Endothelial cell of umbilical vein (primary cell): ENCODE measurements around the gene LRRC28. TPM values are rescaled to one million over a fixed set of nuclear protein-coding genes. Genes with fewer than 3 reads are reported as not detected.

Experiments
- BruUV-seq: library from RNA; stranded (reverse); fragments of 400-500 nt; replicated peaks from 2 replicates; lab custom pipeline; 2021; lab: Mats Ljungman, UMichigan
- CTCF ChIA-PET: fragments of 300-600, 350-600 bp; sonication (Branson Sonifier 250); formaldehyde crosslinking; loops from one replicate; lab custom pipeline; 2021; ENCODE audit warnings: antibody characterized with exemption, inconsistent platforms; lab: Charles Lee
- POLR2A ChIA-PET: fragments of 300-600, 350-600 bp; sonication (Branson Sonifier 250); formaldehyde crosslinking; loops from one replicate; lab custom pipeline; 2021; ENCODE audit warnings: antibody characterized with exemption, inconsistent platforms; lab: Charles Lee
- DNase-seq: peaks from one replicate; pipeline ENCODE4 v3.0.0-alpha.2; 2011; ENCODE audit warnings: low read depth, low spot score
- FAIRE-seq: peaks from 2 replicates; lab custom pipeline; 2011; peaks lifted over from hg19 to GRCh38; lab: Jason Lieb, UNC
- H2AFZ ChIP-seq: 2 replicates; pipeline ENCODE4 v1.6.0; 2012; ENCODE audit warnings: low read depth, low read length, control low read depth, inconsistent platforms
- H3K27ac ChIP-seq: 2 replicates; pipeline ENCODE4 v1.5.1; 2011; ENCODE audit warnings: low read depth, mild to moderate bottlenecking, control low read depth, low read length, moderate library complexity; ENCODE audit not compliant: insufficient read depth
- H3K27me3 ChIP-seq, 2 experiments: 2 replicates each; pipeline versions ENCODE4 v1.6.0 to v1.6.1; 2011; ENCODE audit warnings: low read length in 2 of 2, mixed read lengths in 1 of 2; ENCODE audit not compliant: control insufficient read depth in 2 of 2, insufficient read depth in 2 of 2
- H3K36me3 ChIP-seq, 2 experiments: 2 replicates in 1 of 2; 3 replicates in 1 of 2; pipeline ENCODE4 v1.5.1; 2011; ENCODE audit warnings: low read length in 2 of 2, mild to moderate bottlenecking in 1 of 2, moderate library complexity in 1 of 2; ENCODE audit not compliant: control insufficient read depth in 2 of 2, insufficient read depth in 2 of 2; ENCODE audit errors: extremely low read depth in 1 of 2
- H3K4me1 ChIP-seq: 3 replicates; pipeline ENCODE4 v1.5.1; 2011; ENCODE audit warnings: mild to moderate bottlenecking, low read length; ENCODE audit not compliant: control insufficient read depth, insufficient read depth; ENCODE audit errors: extremely low read depth
- H3K4me2 ChIP-seq: 2 replicates; pipeline ENCODE4 v1.6.1; 2011; ENCODE audit warnings: low read length, control low read depth, mixed read lengths; ENCODE audit not compliant: insufficient read depth
- H3K4me3 ChIP-seq, 3 experiments: fragments of 200-600 bp in 1 of 3; sonication (generic), shearing (Covaris generic) in 1 of 3; replicated peaks in 1 of 3; 2 replicates each; pipeline ENCODE4 v1.5.1; 2011 to 2016; ENCODE audit warnings: control low read depth in 3 of 3, low read length in 3 of 3, mild to moderate bottlenecking in 2 of 3, inconsistent platforms in 1 of 3, low read depth in 1 of 3, moderate library complexity in 1 of 3; ENCODE audit not compliant: insufficient read depth in 1 of 3
- H3K79me2 ChIP-seq: 2 replicates; pipeline ENCODE4 v1.6.0; 2012; ENCODE audit warnings: low read length, inconsistent platforms; ENCODE audit not compliant: control insufficient read depth, insufficient read depth
- H3K9ac ChIP-seq: replicated peaks from 2 replicates; pipeline ENCODE3; 2011; ENCODE audit warnings: low read length, control low read depth; ENCODE audit not compliant: insufficient read depth; ENCODE audit errors: extremely low read depth
- H3K9me1 ChIP-seq: replicated peaks from 3 replicates; pipeline ENCODE4 v1.6.0; 2011; ENCODE audit warnings: mild to moderate bottlenecking, low read length; ENCODE audit not compliant: control insufficient read depth, insufficient read depth; ENCODE audit errors: extremely low read depth
- H3K9me3 ChIP-seq: replicated peaks from 2 replicates; pipeline ENCODE4 v1.5.1; 2012; ENCODE audit warnings: low read length, inconsistent platforms; ENCODE audit not compliant: control insufficient read depth, insufficient read depth
- H4K20me1 ChIP-seq: replicated peaks from 2 replicates; pipeline ENCODE3; 2011; ENCODE audit warnings: mild to moderate bottlenecking, low read length; ENCODE audit not compliant: control insufficient read depth, insufficient read depth; ENCODE audit errors: extremely low read depth
- CTCF ChIP-seq, 2 donors: IDR thresholded peaks; 1 replicate in 1 of 2; 2 replicates in 1 of 2; pipeline ENCODE4 v1.5.1; 2011; ENCODE audit warnings: low read length in 2 of 2, mild to moderate bottlenecking in 2 of 2, moderate library complexity in 2 of 2, control low read depth in 1 of 2, inconsistent platforms in 1 of 2, low read depth in 1 of 2; ENCODE audit not compliant: insufficient read depth in 1 of 2; ENCODE audit errors: extremely low read depth in 1 of 2
- EZH2 ChIP-seq: IDR thresholded peaks from 2 replicates; pipeline ENCODE4 v1.6.1; 2012; ENCODE audit warnings: borderline replicate concordance, low read depth, mild to moderate bottlenecking, moderate library complexity, low read length, inconsistent platforms; ENCODE audit not compliant: severe bottlenecking
- FOS ChIP-seq: IDR thresholded peaks from 2 replicates; pipeline ENCODE4 v1.6.1; 2011; ENCODE audit warnings: mild to moderate bottlenecking, low read length, moderate library complexity, borderline replicate concordance; ENCODE audit not compliant: insufficient read depth
- GATA2 ChIP-seq: IDR thresholded peaks from 2 replicates; pipeline ENCODE4 v1.7.0; 2011; ENCODE audit warnings: low read depth, mild to moderate bottlenecking, moderate library complexity, mixed read lengths, low read length; ENCODE audit not compliant: insufficient read length, insufficient read depth
- JUN ChIP-seq: IDR thresholded peaks from 2 replicates; pipeline ENCODE4 v1.6.1; 2011; ENCODE audit warnings: borderline replicate concordance, low read depth; ENCODE audit not compliant: insufficient read length, insufficient read depth
- MAX ChIP-seq: IDR thresholded peaks from 2 replicates; pipeline ENCODE4 v1.6.1; 2011; ENCODE audit not compliant: insufficient read depth, insufficient read length
- MYC ChIP-seq: IDR thresholded peaks from one replicate; pipeline ENCODE4 v1.6.1; 2011; ENCODE audit warnings: mild to moderate bottlenecking, low read depth, low read length
- POLR2A ChIP-seq: IDR thresholded peaks from 2 replicates; pipeline ENCODE4 v1.6.1; 2012; ENCODE audit warnings: low read depth, mild to moderate bottlenecking, control low read depth, low read length
- POLR2AphosphoS5 ChIP-seq: IDR thresholded peaks from 2 replicates; pipeline ENCODE4 v1.6.1; 2012; ENCODE audit warnings: low read depth, mild to moderate bottlenecking, control low read depth, low read length, moderate library complexity; ENCODE audit not compliant: insufficient read depth
- dilution Hi-C: fragments of 300-500 bp; cut with MboI; formaldehyde crosslinking; loops from one replicate; pipeline ENCODE4 v1.15.0; 2019; ENCODE audit warnings: low sequenced_read_pairs; ENCODE audit not compliant: extremely low pct_ligation_motif_present
- intact Hi-C: fragments of 100-400 bp; cut with micrococcal nuclease; formaldehyde crosslinking; loops from one replicate; pipeline ENCODE4 v1.10.0; 2022
- polyA plus RNA-seq, 4 experiments: library from polyadenylated mRNA; depleted of rRNA in 3 of 4; stranded (reverse) in 3 of 4; unstranded in 1 of 4; fragments of >200 nt; gene quantifications; 2 replicates each; pipeline versions ENCODE4 v1.2.1 to v1.2.3, GENCODE V29; 2011 to 2012; ENCODE audit warnings: missing spikeins in 1 of 4
- total RNA-seq: library from RNA; stranded (reverse); gene quantifications from 2 replicates; pipeline ENCODE4 v1.2.3, GENCODE V29; 2021

Gene LRRC28
- total and polyA plus RNA-seq, 2 donors (not counting 3 experiments of a cell fraction or from before 2014, with no cell fraction given): 19.6 to 26.7 TPM

GRCh38 chr15:99335508-99335907, 84.2 kb downstream of the LRRC28 start:
- Histone ChIP-seq H3K9me1 (no peaks in the 10 kb centered on the region), H3K9ac (no peak overlapping the region), H3K36me3 (no peaks in the 10 kb centered on the region), H3K79me2 (no peaks in the 10 kb centered on the region), H4K20me1 (no peaks in the 10 kb centered on the region), H2AFZ (no peak overlapping the region), H3K4me1 (peaks cover 13% of the 10 kb centered on the region), H3K27me3 (no peaks in the 10 kb centered on the region), H3K9me3 (no peaks in the 10 kb centered on the region), H3K27ac (no peak overlapping the region), H3K4me2 (no peak overlapping the region), H3K4me3 (no peak overlapping the region)
- dilution Hi-C loops (no loop called here), intact Hi-C loops (no loop called here)
- no peak for DNase-seq
- ChIA-PET POLR2A (interaction anchor here (0.9 kb wide), 1 partner anchor 72 kb away, joined by 4 read pairs; no protein-coding TSS in a partner anchor), CTCF (interaction anchor here (0.9 to 1.3 kb wide), 3 partner anchors 36 to 369 kb away, joined by 3 to 4 read pairs (median 3); no protein-coding TSS in a partner anchor)
- no peak for TF ChIP-seq FOS
- no peak for TF ChIP-seq MAX
- no peak for TF ChIP-seq CTCF (IDR thresholded peaks at IDR 0.05; ENCODE audit: extremely low read depth in 1 of 2, insufficient read depth in 1 of 2, low read depth in 1 of 2, low read length in 2 of 2)
- TF ChIP-seq POLR2AphosphoS5: no peak
- no peak for TF ChIP-seq JUN
- TF ChIP-seq MYC: no peak
- no peak for TF ChIP-seq GATA2
- TF ChIP-seq POLR2A: no peak
- no peak for TF ChIP-seq EZH2
- no peak for FAIRE-seq
- no TSS peak for BruUV-seq
